ENCODE results near the gene SLC2A6. TPM values are rescaled to one million over a fixed set of nuclear protein-coding genes. Genes with fewer than 3 reads are reported as not detected.

Gene SLC2A6
- total and polyA plus RNA-seq, 10 of the 15 experiments (the other 5 are each of a cell fraction or from before 2014, with no cell fraction given) = 1.1 to 37.9 (median 18.3) TPM

DNA sequence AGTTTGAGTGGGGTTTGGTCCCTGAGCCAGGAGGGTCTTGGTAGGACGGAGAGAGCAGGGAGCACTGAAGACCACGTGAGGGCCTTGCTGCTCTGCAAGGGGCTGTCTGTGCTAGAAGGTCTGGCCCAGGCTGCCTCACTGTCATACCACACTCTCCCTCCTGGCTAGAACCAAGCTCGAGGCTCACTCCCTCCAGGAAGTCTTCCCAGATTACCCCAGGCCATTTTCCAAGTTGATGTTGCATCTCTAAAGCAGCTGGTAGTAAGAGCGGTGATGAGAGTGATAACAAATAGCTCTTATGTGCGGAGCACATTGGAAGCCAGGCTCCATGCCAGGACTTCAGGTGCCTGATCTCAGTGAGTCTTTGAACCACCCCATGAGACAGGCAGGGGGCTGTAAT is 39.3 kb upstream of the SLC2A6 start:
- Histone ChIP-seq H3K4me2 (ENCODE audit: control insufficient read depth, insufficient read depth) (no peak overlapping the region), H3K9me3 (replicated peaks; ENCODE audit: control insufficient read depth, insufficient read depth, low read length) (no peaks in the 10 kb centered on the region), H3K27me3 (replicated peaks in 1 of 2; ENCODE audit: control insufficient read depth in 2 of 2, insufficient read depth in 2 of 2, low read length in 1 of 2) (peaks cover 0 to 4% of the 10 kb centered on the region in 2 experiments; a peak in 3 of 4 replicates), H3K36me3 (ENCODE audit: control insufficient read depth in 2 of 2, insufficient read depth in 2 of 2, low read length in 1 of 2) (no peaks in the 10 kb centered on the region), H3K27ac (ENCODE audit: control insufficient read depth, insufficient read depth) (no peak overlapping the region), H2AFZ (ENCODE audit: control insufficient read depth, low read depth, low read length) (no peak overlapping the region), H3K4me1 (ENCODE audit: control insufficient read depth, insufficient read depth, low read length) (no peaks in the 10 kb centered on the region), H3K9ac (ENCODE audit: control insufficient read depth, insufficient read depth, low read length) (no peak overlapping the region), H3K79me2 (ENCODE audit: control insufficient read depth, insufficient read depth, low read length) (no peaks in the 10 kb centered on the region), H4K20me1 (ENCODE audit: control insufficient read depth, insufficient read depth) (no peaks in the 10 kb centered on the region), H3K4me3 (no peak overlapping the region)
- TF ChIP-seq ZNF384 (IDR thresholded peaks at IDR 0.05; ENCODE audit: borderline replicate concordance, low read depth, low read length) (no peak), LARP7 (IDR thresholded peaks at IDR 0.05) (no peak), BHLHE40 (IDR thresholded peaks at IDR 0.05; ENCODE audit: borderline replicate concordance in 1 of 2, low read depth in 2 of 2, low read length in 1 of 2) (no peak), GABPA (IDR thresholded peaks at IDR 0.05; ENCODE audit: low read depth) (no peak), EZH2 (IDR thresholded peaks at IDR 0.05; ENCODE audit: borderline replicate concordance, control insufficient read depth, low read depth, low read length) (no peak), SUZ12 (IDR thresholded peaks at IDR 0.05; ENCODE audit: unreplicated experiment) (no peak), HDAC6 (IDR thresholded peaks at IDR 0.05; ENCODE audit: unreplicated experiment) (no peak), PAX5 (IDR thresholded peaks at IDR 0.05; ENCODE audit: borderline replicate concordance, low read depth, low read length) (no peak)
- TF ChIP-seq, protein P1, sequence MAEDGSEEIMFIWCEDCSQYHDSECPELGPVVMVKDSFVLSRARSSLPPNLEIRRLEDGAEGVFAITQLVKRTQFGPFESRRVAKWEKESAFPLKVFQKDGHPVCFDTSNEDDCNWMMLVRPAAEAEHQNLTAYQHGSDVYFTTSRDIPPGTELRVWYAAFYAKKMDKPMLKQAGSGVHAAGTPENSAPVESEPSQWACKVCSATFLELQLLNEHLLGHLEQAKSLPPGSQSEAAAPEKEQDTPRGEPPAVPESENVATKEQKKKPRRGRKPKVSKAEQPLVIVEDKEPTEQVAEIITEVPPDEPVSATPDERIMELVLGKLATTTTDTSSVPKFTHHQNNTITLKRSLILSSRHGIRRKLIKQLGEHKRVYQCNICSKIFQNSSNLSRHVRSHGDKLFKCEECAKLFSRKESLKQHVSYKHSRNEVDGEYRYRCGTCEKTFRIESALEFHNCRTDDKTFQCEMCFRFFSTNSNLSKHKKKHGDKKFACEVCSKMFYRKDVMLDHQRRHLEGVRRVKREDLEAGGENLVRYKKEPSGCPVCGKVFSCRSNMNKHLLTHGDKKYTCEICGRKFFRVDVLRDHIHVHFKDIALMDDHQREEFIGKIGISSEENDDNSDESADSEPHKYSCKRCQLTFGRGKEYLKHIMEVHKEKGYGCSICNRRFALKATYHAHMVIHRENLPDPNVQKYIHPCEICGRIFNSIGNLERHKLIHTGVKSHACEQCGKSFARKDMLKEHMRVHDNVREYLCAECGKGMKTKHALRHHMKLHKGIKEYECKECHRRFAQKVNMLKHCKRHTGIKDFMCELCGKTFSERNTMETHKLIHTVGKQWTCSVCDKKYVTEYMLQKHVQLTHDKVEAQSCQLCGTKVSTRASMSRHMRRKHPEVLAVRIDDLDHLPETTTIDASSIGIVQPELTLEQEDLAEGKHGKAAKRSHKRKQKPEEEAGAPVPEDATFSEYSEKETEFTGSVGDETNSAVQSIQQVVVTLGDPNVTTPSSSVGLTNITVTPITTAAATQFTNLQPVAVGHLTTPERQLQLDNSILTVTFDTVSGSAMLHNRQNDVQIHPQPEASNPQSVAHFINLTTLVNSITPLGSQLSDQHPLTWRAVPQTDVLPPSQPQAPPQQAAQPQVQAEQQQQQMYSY (CRISPR knock-in tag; IDR thresholded peaks at IDR 0.05) = no peak
- CTCF ChIA-PET = interaction anchor here (1.3 kb wide), 1 partner anchor 225 kb away, joined by 3 read pairs; no protein-coding TSS in a partner anchor
- DNase-seq (ENCODE audit: low read depth, low spot score) (no peak), ATAC-seq (no peak), FAIRE-seq (no peak)
- SMC1A ChIA-PET (ENCODE audit: uncharacterized antibody, unreplicated experiment) = no interaction called here
- intact Hi-C loops (cut with micrococcal nuclease; ENCODE audit: unreplicated experiment) = no loop called here
- 35% methylated on average over 5 of the region's 5 CpGs for WGBS (ENCODE audit: insufficient coverage, insufficient replicate concordance, low lambda C conversion rate, missing lambda C conversion rate)
- RAD21 ChIA-PET (ENCODE audit: unreplicated experiment) = no interaction called here
- in situ Hi-C loops (cut with MboI) = no loop called here
- no TSS peak for BruUV-seq (replicated peaks)
- POLR2A ChIA-PET = no interaction called here
